OCI-LY3 (cell line): ENCODE results near the gene CCR8.

ENCODE experiments used
- EZH2phosphoT487 ChIP-seq: fragments of 200-600 bp; shearing (Covaris generic); IDR thresholded peaks from 2 replicates; pipeline ENCODE4 v1.6.1; 2018; ENCODE audit warnings: antibody characterized with exemption, mixed run types, low read depth
- TF ChIP-seq, protein P1 (sequence below): fragments of 200-600, 300-600 bp; sonication (generic); IDR thresholded peaks from 2 replicates; pipeline ENCODE4 v1.5.1; 2014; ENCODE audit warnings: antibody characterized with exemption, low read length, low read depth

DNA sequence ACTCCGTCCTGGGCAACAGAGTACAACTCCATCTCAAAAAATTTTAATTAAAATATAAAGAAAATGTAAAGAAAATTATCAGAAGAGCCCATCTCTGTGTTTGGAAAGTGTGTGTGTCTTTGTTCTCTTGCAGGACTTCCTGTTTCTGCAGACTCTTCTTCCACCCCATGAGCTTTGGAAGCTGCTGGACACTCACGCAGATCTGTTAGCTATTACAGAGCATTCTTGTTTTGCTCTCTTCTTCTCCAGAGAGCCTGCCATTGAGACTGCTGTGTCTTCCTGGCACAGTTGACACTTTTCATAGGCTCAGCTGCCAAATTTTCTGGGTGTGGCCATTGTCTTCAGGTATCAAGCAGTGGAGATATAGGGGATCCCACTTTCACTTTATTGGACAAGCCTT is 6.0 kb upstream of the CCR8 start:
- TF ChIP-seq, protein P1, sequence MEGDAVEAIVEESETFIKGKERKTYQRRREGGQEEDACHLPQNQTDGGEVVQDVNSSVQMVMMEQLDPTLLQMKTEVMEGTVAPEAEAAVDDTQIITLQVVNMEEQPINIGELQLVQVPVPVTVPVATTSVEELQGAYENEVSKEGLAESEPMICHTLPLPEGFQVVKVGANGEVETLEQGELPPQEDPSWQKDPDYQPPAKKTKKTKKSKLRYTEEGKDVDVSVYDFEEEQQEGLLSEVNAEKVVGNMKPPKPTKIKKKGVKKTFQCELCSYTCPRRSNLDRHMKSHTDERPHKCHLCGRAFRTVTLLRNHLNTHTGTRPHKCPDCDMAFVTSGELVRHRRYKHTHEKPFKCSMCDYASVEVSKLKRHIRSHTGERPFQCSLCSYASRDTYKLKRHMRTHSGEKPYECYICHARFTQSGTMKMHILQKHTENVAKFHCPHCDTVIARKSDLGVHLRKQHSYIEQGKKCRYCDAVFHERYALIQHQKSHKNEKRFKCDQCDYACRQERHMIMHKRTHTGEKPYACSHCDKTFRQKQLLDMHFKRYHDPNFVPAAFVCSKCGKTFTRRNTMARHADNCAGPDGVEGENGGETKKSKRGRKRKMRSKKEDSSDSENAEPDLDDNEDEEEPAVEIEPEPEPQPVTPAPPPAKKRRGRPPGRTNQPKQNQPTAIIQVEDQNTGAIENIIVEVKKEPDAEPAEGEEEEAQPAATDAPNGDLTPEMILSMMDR, result no peak
- TF ChIP-seq EZH2phosphoT487, result no peak
